GM03348 (cell line): ENCODE data around the gene DNAJC4.

ENCODE experiments used
- DNase-seq: peaks from one replicate; pipeline ENCODE4 v3.0.0; 2012; ENCODE audit warnings: low spot score

DNAJC4 gene

DNA sequence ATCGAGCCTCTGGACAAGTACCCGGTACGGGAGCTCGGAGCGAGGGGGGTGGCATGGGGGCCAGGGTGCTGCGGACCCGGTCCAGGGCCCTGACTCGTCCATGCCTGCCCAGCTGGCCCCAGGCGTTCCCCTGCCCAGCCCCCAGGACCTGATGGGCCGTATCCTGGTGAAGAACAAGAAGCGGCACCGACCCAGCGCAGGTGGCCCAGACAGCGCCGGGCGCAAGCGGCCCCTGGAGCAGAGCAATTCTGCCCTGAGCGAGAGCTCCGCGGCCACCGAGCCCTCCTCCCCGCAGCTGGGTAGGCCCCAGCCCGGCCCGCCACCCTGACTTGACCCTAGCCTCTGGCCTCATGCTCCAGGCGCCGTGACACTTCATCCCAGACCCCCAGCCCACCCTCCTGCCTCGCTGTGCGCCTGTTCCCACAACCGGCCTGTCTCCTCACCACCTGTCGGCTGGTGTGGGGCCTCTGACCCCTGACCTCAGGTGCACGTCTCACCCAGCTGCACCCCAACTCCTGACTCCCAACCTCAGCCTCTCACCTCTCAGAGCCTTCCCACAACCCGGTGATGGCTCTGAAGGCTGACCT, 28.7 kb downstream of the DNAJC4 start:
- DNase-seq: no peak

DNA sequence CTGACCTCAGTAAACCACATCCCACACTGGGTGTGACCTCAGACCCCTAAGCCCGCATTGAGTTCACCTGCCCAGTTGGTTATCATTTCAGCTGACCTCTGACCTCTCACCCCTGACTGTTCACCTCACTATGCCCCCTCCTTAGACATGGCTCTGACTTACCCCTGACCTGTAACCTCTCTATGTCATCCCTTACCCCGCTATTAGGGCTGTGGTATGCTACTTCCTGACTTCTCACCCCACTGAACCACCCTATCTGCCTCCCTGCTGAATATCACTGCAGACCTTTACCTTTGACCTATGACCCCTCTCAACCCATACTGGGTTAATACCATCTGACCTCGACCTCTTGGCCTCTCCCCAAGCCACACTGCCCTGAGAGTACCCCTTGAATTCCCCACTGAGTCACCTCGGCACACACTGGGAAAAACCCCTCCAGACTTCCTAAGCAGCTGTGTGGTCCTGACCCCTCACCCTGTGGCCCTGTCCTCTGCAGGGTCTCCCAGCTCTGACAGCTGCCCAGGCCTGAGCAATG, 29.3 kb downstream of the DNAJC4 start:
- DNase-seq: no peak

GRCh38 chr11:64260147-64260708, 29.9 kb downstream of the DNAJC4 start:
- DNase-seq: no peak

- no peak for DNase-seq
Measured at GRCh38 chr11:64261556-64262080, 31.3 kb downstream of the DNAJC4 start.

DNA sequence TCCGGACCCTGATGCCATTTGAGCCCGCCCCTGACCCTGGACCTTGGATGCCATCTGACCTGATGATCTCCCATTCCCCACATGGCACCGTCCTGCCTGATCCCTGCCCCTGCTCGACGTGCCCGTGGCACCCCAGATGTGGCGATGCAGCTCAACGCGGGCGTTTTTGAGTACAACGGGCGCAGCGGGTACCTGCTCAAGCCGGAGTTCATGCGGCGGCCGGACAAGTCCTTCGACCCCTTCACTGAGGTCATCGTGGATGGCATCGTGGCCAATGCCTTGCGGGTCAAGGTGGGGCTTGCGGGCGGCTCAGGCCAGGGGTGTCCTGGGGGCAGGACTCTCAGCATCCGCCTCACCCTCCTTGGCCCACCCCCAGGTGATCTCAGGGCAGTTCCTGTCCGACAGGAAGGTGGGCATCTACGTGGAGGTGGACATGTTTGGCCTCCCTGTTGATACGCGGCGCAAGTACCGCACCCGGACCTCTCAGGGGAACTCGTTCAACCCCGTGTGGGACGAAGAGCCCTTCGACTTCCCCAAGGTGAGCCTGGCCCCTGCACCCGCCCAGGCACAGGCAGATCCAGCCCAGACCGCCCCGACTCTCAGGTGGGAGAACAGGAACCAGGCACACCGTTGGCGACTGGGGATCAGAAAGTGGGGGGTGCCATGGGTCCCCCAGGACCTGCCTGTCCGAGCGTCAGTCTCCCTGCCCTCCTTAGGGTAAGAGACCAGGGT, 32.1 kb downstream of the DNAJC4 start:
- DNase-seq: no peak

DNA sequence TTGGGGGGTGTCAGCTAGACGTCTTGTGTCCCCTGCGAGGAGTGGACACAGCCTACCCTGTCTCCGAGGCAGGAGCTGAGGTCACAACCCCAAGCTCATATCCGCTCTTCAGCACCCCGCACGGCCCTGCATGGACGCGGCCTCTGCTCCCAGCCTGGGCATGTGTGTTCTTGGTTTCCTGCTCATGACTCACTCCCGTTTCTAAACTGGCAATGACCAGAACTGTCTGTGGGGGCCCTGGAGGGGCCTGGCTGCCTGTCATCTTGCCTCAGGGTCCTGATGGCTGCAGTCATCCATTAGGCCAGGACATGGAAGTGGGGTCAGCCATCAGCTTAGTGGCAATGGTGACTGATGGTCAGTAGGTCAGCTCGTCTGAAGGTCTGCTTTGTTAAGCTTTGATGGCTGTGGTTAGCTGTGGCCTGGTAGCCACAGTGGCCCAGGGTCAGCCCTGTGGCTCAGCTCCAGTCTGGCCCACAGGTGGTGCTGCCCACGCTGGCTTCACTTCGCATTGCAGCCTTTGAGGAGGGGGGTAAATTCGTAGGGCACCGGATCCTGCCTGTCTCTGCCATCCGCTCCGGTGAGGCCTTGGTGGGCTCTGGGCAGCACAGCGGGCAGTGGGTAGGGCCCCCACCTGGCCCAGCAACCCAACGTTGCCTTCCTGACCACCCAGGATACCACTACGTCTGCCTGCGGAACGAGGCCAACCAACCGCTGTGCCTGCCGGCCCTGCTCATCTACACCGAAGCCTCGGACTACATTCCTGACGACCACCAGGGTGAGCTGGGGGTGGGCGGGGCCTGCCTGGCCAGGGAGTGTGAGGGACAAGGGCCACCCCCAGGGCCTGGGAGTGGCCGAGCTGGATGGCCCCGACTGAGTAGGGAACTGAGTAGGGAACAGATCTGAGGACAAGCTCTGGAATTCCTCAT, 32.9 kb downstream of the DNAJC4 start:
- DNase-seq: no peak

DNA sequence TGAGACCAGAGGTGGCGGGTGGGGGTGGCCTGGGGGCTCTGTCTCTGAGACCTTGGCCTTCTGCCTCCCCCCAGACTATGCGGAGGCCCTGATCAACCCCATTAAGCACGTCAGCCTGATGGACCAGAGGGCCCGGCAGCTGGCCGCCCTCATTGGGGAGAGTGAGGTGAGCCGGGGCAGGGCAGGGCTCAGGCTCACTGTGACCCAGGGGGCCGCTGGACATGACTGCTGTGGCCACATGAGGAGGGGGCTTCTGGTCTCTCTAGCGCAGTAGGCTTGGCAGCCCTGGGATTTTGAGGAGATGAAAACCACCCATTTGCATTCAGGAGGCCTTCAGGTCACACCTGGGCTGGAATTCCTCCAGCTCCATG, 33.6 kb downstream of the DNAJC4 start:
- DNase-seq: no peak

GRCh38 chr11:64264371-64264852, 34.1 kb downstream of the DNAJC4 start:
- DNase-seq: no peak

DNA sequence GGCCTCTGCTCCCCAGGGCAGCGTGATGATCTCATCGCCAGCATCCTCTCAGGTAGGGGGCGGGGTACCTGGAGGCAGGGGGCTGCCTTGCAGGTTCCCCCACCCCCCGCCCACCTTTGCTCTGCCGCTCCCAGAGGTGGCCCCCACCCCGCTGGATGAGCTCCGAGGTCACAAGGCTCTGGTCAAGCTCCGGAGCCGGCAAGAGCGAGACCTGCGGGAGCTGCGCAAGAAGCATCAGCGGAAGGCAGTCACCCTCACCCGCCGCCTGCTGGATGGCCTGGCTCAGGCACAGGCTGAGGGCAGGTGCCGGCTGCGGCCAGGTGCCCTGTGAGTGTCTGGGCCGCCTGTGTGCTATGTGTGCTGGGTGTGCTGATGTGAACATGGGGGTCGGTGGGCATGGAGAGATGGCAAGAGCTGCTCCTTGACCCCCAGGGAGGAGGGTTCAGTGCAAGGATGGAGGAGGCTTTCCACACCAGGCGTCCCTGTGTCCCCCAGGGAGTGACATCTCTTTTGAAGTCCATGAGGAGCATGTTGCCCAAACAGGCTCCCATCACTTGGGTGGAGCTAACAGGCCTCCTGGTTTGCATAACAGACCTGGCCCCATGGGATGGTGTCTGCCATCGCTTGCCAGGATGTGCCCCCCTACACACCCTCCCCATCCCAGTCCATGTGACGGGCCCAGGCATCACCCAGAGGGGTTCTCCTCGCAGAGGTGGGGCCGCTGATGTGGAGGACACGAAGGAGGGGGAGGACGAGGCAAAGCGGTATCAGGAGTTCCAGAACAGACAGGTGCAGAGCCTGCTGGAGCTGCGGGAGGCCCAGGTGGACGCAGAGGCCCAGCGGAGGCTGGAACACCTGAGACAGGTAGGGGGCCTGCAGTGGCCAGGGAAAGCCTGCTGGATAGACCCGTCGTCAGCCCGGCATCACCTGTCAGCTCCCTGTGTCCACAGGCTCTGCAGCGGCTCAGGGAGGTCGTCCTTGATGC, 35.1 kb downstream of the DNAJC4 start:
- no peak for DNase-seq

DNA sequence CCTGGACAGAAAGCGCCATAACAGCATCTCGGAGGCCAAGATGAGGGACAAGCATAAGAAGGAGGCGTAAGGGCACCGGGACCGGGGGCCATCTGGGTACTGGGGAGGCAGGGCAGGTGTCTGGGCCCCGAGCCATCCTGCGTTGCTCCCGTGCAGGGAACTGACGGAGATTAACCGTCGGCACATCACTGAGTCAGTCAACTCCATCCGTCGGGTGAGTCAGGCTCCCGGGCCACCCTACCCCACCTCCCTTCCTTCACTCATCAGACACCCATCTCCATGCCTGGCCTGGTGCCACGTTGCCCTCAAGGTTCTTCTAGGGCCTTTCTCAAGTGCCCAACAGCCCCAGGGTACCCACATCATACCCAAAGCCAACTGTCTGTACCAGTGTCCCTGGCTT, 36.0 kb downstream of the DNAJC4 start:
- DNase-seq: no peak

- no peak for DNase-seq
Measured at GRCh38 chr11:64267207-64267945, 37.0 kb downstream of the DNAJC4 start.

DNA sequence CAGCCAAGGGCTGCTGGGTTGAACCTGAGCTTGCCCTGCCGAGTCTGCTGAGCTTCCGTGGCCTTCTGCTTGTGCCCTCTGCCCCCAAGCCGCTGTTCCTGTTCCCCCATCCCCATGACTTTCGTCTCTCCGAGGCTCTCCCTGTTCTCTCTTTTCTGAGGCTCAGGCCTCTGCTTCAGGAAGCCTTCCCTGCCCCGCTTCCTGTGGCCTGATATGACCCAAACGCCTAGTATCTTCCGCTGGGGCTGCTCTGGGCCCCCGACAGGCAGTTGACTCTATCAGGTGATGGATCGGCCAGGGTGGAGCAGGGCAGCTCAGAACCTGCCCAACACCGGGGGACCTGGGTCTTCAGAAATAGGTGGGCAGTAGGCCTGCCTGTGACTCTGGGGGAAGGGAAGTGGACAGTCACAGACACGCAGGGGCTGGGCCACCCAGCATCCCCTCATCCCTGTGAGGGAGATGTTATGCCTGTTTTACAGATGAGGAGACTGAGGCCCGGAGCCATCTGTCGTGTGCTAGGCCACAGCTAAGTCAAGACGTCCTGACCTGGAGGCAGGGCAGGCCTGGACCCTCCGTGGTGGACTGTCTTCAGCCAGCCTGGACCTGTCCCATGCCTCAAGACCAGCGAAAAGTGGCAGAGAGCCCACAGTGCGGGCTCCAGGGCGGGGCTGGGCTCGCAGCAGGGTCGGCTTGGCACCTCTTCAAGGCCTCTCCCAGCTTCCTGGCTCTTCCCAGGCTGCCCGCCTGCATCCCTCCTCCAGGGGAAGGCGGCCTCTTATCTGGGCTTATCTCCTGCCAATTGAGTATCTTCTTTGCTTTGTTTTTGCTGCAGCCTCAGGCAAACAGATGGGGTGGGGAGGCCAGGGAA, 37.9 kb downstream of the DNAJC4 start:
- DNase-seq: peak; percentile 19

GRCh38 chr11:64268893-64269539, 38.7 kb downstream of the DNAJC4 start:
- DNase-seq: peak; percentile 60

DNA sequence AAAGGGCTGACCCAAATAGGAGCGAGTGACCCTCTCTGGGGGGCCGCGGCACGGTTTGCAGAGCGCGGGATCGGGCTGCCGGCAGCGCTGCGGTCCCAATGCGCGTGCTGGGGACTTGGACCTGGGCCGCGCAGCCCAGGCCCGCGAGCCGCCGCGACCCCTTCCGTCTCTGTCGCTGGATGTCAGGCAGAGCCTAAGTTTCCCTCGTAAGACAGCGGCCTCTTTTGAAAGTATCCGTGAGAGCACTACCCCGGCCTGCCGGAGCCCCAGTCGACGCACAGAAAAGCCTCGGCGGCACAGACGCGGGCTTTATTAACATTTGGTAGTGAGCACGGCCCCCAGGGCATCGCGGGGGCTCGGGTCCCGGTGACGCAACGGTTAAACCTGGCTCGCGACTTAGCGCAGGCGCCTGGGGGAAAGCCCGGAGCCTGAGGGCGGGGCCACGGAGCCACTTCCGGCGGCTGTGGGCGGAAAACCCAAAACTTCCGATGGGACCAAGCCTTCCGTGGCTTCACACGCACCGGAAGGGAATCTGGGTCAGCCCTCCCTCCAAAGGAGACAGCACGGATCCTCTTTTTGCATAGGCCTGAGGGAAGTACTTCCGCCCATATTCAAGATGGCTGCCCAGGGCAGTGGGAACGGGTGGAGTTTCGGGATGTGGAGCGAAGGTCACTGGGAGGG, 39.3 kb downstream of the DNAJC4 start:
- DNase-seq: peak; percentile 94

GRCh38 chr11:64275031-64275800, 44.9 kb downstream of the DNAJC4 start:
- no peak for DNase-seq

- DNase-seq: no peak
Measured at GRCh38 chr11:64275841-64276240, 45.5 kb downstream of the DNAJC4 start.
